ENCODE results near the gene DBET. TPM values are rescaled to one million over a fixed set of nuclear protein-coding genes. Genes with fewer than 3 reads are reported as not detected.
"Not testable (repeated sequence)": the region's sequence is repeated elsewhere in the genome, so short reads cannot be mapped to it uniquely, and the experiment has no call there.

DBET gene
- total RNA-seq: not detected

DNA sequence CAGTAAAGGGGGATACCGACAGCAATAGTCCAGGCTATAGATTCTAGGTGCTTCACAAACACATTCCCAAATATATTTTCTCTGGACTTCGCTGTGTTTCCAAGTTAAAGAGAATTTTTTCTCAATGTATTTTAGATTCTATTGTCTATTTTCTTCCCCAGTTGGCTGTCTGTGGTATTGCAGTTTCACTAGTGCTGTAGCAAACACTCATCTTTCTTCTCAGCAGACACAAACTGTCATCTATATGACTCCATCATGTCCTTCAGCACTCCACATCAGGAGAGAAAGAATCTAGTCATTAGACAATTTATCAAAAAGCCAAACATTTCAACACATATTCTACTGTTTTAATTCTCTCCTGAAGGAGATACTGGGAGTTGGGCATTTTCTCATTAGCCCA is at the start of gene DBET:
DBET (plus strand) TSS at position 161 of the 400 bp plus-strand sequence.
- H3K27ac ChIP-seq, H3K27me3 ChIP-seq, H3K4me3 ChIP-seq, H3K36me3 ChIP-seq, DNase-seq, H3K9me3 ChIP-seq, H3K4me1 ChIP-seq: not testable (repeated sequence)

DNA sequence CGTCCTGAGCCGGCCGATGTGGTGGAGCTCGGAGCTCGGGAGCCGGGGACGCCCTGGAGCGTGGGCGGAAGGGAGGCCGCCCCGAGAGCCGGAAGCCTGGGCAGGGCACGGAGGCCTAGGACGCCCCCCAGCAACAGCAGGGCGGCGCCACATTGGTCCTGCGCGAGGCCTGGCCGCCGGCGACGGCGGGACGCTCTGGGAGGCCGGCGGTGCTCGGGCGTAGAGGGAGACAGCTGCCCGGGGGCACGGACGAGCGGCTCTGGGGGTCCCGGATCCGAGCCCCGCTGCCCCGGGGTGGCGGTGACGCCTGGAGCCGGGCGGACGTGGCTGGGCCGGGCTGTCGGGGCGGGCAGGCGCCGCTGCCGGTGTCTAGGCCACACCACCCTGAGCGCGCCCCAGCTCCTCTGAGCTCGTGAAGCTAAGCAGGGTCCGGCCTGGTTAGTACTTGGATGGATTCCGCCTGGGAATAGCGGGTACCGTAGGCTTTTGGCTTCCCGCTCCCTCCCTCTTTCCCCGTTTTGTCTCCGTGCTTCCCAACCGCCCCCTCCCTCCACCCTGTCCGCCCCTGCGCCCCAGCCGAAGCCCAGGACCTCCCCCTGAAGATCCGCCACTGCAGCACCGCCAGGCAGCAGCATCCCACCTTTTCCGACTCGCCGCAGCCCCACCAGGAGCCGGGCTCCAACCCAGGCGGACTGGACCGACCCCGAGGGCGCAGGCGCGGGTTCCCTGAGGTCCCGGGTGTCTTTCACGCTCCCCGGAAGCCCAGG is 49.3 kb upstream of the DBET start:
- no peaks in the 10 kb centered on the region for H3K4me1 ChIP-seq
- H3K36me3 ChIP-seq: no peaks in the 10 kb centered on the region
- no peak for TF ChIP-seq POLR2A (IDR thresholded peaks at IDR 0.05)
- TF ChIP-seq, protein P1, sequence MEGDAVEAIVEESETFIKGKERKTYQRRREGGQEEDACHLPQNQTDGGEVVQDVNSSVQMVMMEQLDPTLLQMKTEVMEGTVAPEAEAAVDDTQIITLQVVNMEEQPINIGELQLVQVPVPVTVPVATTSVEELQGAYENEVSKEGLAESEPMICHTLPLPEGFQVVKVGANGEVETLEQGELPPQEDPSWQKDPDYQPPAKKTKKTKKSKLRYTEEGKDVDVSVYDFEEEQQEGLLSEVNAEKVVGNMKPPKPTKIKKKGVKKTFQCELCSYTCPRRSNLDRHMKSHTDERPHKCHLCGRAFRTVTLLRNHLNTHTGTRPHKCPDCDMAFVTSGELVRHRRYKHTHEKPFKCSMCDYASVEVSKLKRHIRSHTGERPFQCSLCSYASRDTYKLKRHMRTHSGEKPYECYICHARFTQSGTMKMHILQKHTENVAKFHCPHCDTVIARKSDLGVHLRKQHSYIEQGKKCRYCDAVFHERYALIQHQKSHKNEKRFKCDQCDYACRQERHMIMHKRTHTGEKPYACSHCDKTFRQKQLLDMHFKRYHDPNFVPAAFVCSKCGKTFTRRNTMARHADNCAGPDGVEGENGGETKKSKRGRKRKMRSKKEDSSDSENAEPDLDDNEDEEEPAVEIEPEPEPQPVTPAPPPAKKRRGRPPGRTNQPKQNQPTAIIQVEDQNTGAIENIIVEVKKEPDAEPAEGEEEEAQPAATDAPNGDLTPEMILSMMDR (IDR thresholded peaks at IDR 0.05): no peak
- peaks cover 0 to 13% of the 10 kb centered on the region in 2 donors for H3K27me3 ChIP-seq
- H3K27ac ChIP-seq: no peak overlapping the region
- peak overlapping the region in 2 of 4 donors; percentile 13 to 32 for H3K4me3 ChIP-seq
- no peaks in the 10 kb centered on the region for H3K9me3 ChIP-seq
- DNase-seq: no peak

- Histone ChIP-seq H3K4me3 (peak overlapping the region in 1 of 4 donors; percentile 32), H3K27ac (no peak overlapping the region), H3K4me1 (no peaks in the 10 kb centered on the region), H3K27me3 (peaks cover 0 to 18% of the 10 kb centered on the region in 2 donors), H3K36me3 (no peaks in the 10 kb centered on the region), H3K9me3 (no peaks in the 10 kb centered on the region)
- DNase-seq: no peak
- TF ChIP-seq, protein P1 (IDR thresholded peaks at IDR 0.05): no peak
- no peak for TF ChIP-seq POLR2A (IDR thresholded peaks at IDR 0.05)
These were observed 48.5 kb upstream of the DBET start for GRCh38 chr4:190015538-190016368.

GRCh38 chr4:190016369-190017289 is 47.7 kb upstream of the DBET start:
- Histone ChIP-seq H3K9me3 (no peaks in the 10 kb centered on the region), H3K4me3 (no peak overlapping the region), H3K27me3 (peaks cover 0 to 23% of the 10 kb centered on the region in 2 donors), H3K36me3 (no peaks in the 10 kb centered on the region), H3K27ac (no peak overlapping the region), H3K4me1 (no peaks in the 10 kb centered on the region)
- no peak for DNase-seq
- TF ChIP-seq, protein P1 (IDR thresholded peaks at IDR 0.05): no peak
- TF ChIP-seq POLR2A (IDR thresholded peaks at IDR 0.05): no peak

GRCh38 chr4:190017357-190018200 is 46.7 kb upstream of the DBET start:
- H3K4me3 ChIP-seq: no peak overlapping the region
- no peak overlapping the region for H3K27ac ChIP-seq
- no peak for DNase-seq
- peaks cover 0 to under 1% (median 0%) of the 10 kb centered on the region in 4 donors for H3K4me1 ChIP-seq
- no peak for TF ChIP-seq POLR2A (IDR thresholded peaks at IDR 0.05)
- TF ChIP-seq, protein P1 (IDR thresholded peaks at IDR 0.05): no peak
- no peaks in the 10 kb centered on the region for H3K36me3 ChIP-seq
- no peaks in the 10 kb centered on the region for H3K9me3 ChIP-seq
- peaks cover 0 to 23% of the 10 kb centered on the region in 2 donors for H3K27me3 ChIP-seq

Measured in Peyer's patch (tissue), 4 donors.